Fibroblast of skin of back (primary cell): ENCODE data around the gene GMDS.

Experiments
- DNase-seq: peaks from one replicate; pipeline ENCODE4 v3.0.0-alpha.2; 2013

GMDS gene

DNA sequence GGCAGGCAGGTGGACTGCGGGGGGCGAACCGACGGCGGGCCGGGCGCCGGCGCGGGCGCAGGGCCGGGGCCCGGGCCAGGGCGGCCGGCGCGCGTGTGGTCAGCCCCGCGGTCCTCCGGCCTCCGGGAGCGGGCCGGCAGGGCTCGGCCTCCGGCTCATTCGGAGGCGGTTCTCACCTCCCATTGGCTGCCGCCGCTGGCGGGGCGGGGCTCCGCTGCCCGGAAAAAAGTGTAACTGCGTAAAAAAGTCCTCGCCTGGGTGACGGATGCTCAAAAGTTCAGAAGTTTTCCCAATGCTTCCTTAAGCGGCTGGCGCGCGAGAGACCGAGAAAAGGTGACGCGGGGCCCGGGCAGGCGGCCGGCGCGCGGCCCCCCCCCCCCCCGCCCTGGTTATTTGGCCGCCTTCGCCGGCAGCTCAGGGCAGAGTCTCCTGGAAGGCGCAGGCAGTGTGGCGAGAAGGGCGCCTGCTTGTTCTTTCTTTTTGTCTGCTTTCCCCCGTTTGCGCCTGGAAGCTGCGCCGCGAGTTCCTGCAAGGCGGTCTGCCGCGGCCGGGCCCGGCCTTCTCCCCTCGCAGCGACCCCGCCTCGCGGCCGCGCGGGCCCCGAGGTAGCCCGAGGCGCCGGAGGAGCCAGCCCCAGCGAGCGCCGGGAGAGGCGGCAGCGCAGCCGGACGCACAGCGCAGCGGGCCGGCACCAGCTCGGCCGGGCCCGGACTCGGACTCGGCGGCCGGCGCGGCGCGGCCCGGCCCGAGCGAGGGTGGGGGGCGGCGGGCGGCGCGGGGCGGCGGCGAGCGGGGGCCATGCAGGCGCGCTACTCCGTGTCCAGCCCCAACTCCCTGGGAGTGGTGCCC is 635.5 kb downstream of the GMDS start, which contains the start of gene FOXC1:
Gene FOXC1, plus strand, starts transcription at position 268 of the 849 bp plus-strand sequence. Its CDS starts 531 bp downstream, at position 799.
- peak; percentile 92 for DNase-seq

DNA sequence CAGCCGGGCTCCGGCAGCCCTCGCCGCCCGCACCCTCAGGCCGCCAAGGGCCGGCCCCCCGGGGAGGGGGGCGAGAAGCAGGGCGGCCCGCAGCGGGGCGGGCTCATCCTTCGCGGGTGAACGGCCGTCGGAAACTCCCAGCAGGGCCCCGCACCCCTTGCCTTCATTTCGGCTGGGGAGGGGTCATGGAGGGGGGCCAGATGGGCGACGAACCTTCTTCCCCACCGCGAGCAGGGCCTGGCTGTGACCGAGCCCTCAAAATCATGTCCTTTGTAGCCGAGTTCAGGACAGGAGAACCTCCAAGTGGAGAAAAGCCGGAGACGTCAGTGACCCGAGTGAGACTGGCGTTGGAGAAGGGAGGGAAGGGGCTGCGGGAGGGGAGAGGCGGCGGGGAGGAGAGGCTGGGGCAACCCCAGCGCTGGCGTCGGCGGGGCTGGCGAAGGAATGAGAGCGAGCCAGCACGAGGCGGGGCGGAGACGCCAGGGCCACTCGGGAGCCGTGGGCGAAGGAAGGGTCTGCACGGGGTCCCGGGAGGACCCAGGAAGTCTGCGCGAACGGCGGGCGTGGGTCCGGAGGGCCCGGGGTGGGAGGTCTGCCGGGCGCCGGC is 636.3 kb downstream of the GMDS start:
- no peak for DNase-seq

DNA sequence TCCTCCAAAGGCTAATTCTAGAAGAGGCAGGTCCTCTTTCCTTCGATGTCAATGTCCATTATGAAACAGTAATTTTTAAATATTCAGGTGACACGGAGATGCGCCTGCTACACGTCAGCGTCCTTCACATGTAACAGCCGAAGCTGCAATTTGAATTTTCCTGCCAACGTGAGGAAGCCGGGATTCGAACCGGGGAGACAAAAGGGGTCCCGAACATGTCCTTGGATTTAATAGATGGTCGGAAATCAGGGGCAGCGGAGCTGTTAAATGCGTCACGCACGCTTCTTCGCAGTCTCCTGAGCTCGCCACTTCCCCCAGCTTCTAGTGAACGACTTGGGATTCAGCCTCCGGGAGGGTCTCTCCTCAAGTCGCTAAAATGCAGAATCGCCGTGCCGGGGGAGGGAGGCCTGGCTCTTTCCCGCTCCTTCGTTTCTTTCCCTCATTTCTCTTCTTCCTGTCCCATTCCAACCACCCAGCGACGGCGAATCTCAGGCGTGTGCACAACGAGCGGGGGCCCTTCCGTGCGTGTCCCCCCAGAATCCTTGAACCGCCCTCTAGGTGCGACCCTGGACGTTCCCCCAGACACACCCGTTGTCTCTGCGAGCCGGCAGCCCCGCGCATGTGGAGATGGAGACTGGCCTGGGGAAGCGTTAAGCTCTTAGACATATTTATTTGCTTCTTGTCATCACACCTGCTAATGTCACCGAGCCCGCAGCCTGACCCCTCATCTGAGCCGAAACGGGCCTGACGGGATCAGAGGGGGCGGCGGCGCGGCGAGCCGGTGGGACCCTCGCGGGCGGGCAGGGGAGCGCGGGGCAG is 637.0 kb downstream of the GMDS start:
- DNase-seq: no peak

DNA sequence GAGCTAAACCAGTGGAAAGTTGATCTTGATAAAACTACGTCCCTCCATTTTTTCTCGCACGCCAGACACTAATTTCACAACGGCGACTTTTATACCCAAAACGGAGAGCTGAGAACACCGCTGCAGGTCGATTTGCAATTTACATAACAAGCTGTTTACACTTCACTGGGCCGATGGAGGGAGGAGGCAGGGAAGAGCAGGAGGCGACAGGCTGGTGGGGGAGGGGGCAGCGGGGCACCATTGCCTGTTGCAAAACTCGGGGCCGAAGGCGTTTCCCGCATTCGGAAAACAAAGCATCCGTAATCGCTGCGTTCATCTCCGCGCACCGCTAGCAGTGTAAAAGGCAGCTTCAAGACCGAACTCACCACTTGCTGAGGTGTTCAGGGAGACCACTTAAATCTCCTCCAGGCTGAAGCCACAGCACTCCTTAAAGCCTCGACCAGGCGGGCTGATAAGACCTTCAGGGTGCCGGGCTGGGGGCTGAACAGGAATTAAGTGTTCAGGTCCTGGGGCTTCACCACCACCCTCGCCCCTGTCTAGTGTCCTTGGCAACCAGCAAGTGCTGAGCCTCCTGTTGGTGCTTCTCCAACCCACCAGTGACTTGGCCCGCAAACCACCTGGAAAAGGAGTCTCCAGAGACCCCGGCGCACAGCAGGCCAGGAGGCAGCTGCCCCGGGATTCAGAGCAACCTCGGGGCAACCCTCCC is 637.7 kb downstream of the GMDS start:
- no peak for DNase-seq

DNA sequence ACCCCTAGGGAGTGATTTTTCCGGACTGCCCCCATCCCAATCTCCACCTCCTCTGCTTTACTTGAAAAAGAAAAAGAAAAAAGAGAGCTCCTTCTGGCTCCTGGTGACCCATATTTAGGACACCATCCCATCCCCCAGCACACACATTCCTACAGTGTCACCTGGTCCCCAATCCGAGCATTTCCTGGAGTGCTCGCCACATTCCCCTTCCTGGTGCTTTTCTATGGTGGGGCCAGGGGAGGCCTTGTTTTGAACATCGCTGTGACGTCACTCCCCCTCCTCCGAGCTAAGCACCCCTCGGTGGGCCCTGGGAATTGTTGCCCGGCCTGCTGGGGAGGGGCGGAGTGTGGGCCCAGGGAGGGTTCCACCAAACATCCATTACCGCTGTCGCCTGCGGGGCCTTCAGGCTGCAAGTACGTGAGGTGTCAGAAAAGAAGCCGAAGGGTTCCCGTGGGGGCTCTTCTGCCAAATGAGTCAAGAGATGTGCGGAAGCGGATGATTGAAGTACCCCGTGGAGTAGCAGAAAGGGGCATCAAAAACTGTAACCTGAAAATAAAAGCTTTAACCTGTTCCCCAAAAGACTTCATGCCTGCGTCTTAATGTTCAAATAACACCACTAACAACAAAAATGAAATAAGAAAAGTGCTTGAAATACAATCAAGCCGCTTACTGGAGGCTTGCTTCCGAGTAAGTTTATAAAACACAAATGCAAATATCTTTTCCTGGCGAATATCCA is 638.5 kb downstream of the GMDS start:
- DNase-seq: no peak

DNA sequence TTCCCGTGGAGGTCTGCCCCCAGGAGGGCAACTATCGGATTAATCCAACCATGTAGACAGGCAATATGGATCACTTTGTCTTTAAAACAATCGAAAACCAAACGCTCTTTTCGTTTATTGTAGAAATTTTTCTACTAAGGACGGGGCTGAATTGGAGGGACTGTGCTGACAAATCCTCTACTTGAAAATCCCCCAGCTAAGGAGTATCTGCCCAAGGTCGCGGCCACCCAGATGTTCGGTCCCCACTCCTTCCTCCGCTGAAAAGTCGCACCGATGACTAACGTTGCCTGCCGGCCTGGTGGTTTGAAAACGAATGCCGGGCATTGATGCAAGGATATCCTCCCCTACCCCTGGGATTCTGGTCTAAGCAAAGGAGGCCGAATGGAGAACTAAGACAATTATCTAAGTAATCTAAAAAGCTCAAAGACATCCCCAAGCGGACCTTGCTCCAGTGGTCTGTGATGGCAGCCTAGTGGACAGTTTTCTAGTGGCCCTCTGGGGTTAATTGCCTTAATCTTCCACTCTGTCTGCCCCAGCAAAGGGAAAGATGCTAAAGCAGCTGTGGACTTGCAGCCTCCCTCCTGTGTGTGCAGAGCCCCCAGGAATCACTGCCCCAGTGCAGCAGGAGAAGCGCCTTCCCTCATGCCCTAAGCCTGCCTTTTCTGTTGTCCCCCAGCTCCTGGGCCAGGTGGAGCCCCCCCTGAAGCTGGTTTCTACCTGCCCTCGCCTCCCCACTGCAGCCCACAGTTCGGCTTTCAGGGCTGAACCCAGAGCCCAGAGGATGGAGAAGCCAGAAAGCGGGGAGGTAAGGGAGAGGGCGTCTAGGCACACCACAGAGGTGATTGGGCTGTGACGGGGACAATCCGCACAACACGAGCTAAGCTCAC is 639.3 kb downstream of the GMDS start:
- peak; percentile 59 for DNase-seq

DNA sequence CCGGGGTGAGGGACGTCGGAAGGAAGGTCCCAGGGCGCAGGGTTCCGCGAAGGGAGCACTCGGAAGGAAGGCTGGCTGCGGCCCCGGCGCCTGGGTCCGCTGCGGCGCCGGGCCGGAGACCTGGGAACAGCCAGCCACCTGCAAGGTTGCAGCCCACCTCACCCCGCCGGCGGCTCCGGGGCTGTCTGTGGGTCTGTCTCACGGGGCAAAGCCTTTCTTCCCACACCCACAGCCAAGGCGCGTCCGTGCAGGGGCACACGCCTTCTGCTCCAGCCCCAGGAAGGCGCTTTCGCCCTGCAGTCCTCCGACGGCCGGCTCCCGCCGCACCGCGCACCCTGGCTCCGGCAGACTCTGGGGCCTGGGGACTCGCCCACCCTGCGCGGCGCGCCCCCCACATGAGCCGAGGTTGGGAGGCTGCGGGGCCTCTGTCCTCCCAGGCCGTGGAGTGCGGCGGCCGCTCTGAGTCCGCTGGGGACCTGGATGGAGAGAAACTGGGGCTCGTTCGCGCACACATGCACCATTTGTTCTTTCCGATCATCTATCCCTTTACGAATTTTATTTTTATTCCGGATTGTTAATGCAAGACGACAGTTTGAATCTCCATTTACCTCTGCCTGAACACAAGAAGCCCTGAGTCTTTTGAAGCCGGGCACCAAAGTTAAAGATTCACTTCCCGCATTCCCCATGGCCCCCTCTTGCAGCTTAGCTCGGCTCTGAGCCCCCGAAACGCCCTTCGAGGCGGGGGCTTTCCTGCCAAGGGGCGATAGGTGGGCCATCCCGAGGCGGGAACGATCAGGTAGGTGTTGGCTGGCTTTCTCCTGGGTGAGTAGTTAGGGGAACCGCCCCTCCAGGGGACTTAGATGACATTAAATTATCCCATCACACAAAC is 640.2 kb downstream of the GMDS start:
- DNase-seq: no peak

DNA sequence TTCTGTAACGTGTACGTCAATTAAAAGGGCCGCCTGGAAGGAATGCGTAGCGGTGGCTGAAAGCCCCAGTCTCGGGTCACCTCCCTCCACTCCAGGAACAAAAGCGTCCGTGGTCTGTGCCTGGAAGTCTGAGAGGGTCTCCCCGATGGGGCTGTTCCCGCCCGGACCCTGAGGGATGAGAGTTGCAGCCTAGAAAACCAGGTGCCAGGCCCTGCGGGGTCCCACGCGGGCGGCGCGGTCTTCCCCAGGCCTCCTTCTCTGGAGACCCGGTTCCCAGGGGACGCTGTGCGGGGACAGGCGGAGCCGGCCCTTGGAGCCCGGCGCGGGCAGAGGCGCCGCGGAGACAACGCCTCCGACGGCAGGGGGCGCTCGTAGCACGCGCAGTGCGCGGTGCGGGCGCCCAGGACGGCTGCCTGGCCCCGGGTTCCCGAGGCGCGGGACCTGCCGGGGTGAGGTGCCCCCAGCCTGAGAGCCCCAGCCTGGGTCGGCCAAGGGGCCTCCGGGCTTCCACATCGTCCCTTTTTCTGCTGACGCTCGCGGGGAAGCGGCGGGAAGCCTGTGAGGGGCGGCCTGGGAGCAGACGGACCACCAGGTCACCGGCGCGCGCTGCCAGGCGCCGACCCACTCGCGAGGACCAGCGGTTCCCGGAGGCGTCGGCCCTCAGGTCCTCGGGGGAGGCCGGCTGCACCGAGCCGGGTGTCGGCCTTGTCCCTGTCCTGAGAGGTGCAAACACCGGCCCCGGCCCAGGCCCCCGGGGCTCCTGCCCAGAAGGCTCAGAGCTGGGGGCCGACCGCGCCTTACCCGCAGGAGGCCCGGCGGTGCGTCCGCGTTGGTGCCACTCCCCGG is 641.0 kb downstream of the GMDS start:
- DNase-seq: peak; percentile 52

DNA sequence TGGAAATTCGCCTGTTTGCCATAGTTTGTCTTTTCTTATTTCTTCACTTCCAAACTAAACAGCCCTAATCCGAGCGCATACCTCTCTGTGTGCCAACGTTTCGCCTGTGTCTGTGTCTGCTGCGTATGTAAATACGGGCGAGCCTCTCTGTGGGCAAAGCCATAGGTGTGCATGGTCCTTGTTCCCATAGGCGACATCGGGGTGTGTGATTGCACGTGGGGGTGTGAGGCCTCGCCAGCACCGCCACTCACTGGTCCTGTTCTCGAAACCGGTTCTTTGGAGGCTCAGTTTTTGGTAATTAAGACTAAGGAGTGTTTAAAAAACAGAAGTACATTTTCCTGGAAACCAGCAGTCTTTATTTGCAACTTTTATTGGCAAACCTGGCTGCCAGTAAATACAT is 641.7 kb downstream of the GMDS start:
- no peak for DNase-seq

DNA sequence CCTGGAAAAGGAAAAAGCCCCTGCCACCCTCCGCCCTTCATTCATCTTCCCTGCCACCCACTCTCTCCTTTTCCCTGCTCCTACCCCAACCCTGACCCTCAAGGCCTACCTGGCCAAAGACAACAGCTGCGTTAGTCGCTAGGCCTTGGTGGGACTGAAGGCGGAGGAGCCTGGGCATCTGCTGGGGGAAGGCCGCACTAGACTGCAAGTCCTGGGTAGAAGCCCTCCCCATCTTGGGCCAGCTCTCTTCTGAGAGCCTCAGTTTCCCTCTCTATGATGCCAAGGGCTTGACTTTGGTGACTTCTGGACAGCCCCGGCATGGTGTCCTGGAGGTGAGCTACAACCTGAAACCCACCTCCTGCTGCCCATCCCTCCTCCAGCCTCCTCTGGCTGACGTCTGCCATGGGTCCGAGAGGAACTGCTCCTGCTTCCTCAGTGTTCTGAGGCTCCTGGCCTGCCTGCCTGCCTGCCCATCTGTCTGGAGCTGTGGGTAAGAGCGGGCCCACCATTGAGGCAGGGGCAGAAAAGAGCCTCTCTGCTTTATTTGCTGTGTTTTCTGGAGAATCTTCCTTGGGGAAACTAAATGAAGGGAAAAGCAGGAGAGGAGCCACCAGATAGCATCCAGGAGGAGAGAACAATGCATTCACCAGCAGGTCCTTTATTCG is 643.2 kb downstream of the GMDS start:
- DNase-seq: no peak

DNA sequence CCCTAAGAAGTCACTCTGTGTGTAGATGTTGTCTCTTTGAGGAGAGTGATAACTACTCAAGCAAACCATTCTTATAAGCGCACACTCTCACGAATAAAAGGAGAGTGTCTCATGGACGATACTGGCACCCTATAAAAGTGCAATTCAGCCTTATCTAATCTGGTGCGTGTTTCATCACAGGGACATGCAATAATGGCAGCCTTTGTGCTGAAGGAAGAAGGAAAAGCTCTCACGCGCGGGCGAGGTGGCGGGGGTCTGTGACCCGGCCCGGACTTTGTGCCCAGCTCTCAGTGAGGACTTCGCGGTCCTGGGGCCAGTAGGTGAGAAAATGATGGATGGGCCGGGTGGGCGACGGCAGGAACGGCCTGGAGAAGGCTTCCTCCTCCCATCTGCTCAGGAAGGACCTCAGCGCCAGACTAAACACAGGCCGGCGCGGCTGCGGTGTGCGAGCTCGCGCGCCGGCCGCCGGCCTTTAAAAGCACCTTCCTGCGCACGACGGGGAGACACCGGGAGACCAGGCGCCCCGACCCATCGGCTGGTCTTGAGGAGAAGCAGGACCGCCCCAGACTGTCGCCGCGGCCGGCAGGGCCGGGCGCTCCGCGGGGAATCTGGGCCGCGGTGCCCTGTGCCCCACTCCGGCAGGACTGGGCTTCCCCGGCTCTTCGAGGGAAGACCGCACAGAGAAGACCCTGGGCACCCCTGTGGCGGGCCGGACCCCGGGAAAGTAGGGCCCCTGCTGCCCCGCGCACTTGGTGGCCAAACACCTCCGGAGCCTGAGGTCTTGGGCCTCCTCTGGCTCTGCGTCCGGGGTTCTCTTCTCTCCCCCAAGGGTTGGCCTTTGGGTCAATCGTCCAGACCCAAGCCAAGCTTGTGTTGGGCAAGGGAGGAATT is 644.0 kb downstream of the GMDS start:
- no peak for DNase-seq

DNA sequence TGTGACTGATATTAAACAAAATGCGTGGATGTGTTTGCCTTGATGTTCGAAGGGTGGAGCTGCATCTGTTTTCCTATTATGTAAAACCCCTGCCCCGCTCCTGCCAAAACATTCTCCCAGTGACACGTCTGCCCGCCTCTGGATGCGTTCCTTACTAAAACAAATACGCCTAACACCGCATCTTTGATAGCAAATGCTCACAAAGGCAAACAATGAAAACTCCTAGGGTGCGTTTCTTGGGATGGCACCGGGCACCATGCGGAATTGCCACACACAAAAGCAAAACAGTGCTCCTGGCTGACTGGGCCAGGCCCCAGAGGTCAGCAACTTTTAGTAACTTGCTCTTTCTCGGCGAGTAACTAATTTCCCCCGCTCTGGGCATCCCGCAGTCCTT is 644.6 kb downstream of the GMDS start:
- no peak for DNase-seq

DNA sequence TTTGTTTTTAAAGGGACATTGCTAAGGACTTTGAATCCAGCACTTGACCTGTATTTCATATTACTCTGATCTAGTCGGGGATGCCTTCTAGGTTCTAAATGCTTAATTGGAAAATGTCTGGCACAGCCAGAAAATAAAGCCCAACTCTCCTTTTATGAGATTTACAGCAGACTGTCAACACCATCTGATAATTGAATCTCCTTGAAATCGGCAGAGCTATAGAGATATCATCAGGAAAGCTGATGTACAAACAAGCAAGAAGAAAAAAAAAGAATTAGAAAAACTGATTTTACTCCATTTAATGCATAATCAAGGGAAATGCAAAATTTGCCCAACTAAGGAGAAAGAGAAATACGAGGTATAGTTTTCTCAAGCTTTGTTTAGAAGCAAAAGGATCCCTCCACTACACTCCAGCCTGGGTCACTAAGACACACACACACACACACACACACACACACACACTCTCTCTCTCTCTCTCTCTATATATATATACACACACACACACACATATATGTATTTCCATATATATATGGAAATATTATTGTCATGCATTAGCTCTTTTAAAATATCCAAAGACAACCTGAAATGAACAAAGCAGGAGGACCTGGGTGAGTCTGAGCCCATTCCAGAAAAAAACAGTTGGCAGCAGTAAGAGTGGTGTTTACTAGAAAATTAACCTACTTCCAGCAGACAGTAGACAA is 645.2 kb downstream of the GMDS start:
- no peak for DNase-seq

DNA sequence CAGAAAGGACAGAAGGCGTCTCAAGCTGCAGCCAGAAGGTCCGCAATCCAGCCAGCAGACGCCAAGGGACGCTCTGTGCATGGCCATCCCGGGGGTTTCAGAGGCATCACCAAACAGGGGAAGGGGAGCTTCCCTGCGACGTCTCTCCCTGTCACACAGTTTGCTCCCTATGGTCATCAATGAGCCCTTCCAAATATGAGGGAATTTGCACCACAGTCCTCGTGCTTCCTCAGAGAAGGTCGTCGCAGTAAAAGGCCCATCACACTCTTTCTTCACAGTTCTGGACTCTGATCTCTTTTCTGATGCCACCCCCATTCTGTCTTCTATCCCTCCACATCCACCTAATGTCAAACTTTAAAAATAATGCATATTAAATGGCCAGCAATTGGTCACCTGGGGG is 645.9 kb downstream of the GMDS start:
- DNase-seq: no peak

DNA sequence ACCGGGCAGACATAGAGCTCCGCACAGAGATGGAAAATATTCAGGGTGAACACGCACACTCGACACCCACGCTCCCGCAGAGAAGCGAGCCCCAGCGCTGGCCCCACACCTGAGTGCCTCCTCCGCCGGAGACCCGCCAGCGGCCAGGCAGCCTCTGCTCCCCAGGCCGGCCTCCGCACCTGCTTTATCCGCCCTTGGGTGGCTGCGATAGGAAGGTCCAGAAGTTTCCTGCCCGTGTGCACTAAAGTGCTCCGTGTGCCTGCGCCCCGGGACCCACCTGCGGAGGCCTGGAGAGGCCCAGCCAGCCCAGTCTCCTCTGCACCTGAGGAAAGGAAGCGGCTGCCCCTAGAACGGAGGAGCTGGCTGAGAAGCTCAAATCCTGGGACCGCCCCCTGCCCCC is 646.5 kb downstream of the GMDS start:
- DNase-seq: no peak

DNA sequence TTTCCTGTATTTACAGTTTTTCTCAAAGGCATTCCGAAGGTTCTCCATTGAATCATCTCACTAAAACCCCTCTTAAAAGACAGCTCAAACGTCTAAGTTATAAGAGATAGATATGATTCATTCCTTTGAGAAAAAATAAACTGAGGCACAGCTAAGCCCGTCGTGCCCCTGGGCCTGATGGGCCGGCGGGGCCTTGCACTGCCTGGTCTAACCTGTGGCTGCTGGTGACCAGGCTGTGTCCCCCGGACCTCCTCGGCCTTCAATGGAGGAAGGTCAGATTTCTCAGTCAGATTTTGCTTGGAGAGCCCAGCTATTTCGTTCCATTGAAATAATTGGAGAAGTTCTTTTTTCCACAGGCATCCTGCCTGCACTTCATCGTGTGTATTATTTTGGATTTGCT is 647.0 kb downstream of the GMDS start:
- DNase-seq: no peak

DNA sequence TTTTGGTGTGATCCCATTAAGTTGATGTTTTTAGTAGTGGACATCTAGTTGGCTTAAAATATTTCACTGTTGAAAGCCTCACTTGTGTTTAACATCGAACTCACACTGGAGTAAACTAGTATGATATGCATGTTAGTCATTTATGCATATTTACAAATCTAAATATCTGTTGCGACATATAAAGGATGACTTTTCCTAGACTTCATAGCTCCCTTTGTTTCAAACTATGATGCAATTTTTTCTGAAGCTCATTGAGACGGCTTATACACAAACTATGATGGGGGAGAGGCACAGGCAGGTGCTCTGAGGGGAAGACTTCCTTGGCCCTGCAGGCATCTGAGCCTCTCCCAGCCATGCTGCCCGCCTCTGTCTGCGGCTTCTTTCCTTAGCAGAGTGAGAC is 647.5 kb downstream of the GMDS start:
- no peak for DNase-seq
